Mammary epithelial cell (primary cell): ENCODE results near the gene SRRT.

Experiments used
- CTCF ChIP-seq, 2 donors: IDR thresholded peaks in 1 of 2; conservative IDR thresholded peaks in 1 of 2; 2 replicates each; pipeline ENCODE4 v1.5.1; 2011 to 2012; ENCODE audit warnings: inconsistent platforms in 2 of 2, low read length in 2 of 2, mild to moderate bottlenecking in 2 of 2, control low read depth in 1 of 2, low read depth in 1 of 2; ENCODE audit not compliant: insufficient read depth in 1 of 2; ENCODE audit errors: extremely low read depth in 1 of 2
- EZH2 ChIP-seq: IDR thresholded peaks from 2 replicates; pipeline ENCODE4 v1.6.1; 2012; ENCODE audit warnings: low read length, inconsistent platforms, borderline replicate concordance

GRCh38 chr7:100830396-100830795 lies 44.5 kb upstream of the SRRT start:
- TF ChIP-seq CTCF (conservative IDR thresholded peaks at IDR 0.05 in 1 of 2, IDR thresholded peaks at IDR 0.05 in 1 of 2; ENCODE audit: extremely low read depth in 1 of 2, insufficient read depth in 1 of 2, low read depth in 1 of 2, low read length in 2 of 2) (no peak), EZH2 (no peak)
